ENCODE results near the gene CD2.
A peak's percentile ranks its signal among the peaks of the same experiment; 100 is the strongest.

Gene CD2

DNA sequence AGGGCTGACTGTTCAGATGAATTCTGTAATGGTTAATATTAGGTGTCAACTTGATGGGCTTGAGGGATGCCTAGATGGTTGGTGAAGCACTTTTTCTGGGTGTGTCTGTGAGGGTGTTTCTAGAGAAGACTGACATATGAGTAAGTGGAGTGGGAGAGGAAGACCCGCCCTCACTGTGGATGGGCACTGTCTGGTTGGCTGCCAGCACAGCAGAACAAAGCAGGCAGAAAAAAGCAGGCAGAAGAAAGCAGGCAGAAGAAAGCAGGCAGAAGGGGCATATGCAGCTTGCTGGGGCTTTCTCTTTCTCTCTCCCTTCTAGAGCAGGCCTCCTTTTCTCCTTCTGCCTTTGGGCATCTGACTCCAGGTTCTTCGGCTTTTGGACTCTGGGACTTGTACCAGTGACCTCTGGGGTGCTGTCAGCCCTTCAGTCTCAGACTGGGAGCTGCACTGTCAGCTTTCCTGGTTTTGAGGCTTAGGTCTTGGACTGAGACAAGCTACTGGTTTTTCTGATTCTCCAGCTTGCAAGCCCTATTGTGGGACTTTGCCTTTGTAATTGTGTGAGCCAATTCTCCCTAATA lies 42.9 kb upstream of the CD2 start:
- DNase-seq (ENCODE audit: low read depth): peak; percentile 77
- no peak overlapping the region for H3K4me3 ChIP-seq (ENCODE audit: low read length)
- TF ChIP-seq, protein P1, sequence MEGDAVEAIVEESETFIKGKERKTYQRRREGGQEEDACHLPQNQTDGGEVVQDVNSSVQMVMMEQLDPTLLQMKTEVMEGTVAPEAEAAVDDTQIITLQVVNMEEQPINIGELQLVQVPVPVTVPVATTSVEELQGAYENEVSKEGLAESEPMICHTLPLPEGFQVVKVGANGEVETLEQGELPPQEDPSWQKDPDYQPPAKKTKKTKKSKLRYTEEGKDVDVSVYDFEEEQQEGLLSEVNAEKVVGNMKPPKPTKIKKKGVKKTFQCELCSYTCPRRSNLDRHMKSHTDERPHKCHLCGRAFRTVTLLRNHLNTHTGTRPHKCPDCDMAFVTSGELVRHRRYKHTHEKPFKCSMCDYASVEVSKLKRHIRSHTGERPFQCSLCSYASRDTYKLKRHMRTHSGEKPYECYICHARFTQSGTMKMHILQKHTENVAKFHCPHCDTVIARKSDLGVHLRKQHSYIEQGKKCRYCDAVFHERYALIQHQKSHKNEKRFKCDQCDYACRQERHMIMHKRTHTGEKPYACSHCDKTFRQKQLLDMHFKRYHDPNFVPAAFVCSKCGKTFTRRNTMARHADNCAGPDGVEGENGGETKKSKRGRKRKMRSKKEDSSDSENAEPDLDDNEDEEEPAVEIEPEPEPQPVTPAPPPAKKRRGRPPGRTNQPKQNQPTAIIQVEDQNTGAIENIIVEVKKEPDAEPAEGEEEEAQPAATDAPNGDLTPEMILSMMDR (IDR thresholded peaks at IDR 0.05; ENCODE audit: insufficient read depth, low read depth, low read length, missing control alignments): no peak

DNA sequence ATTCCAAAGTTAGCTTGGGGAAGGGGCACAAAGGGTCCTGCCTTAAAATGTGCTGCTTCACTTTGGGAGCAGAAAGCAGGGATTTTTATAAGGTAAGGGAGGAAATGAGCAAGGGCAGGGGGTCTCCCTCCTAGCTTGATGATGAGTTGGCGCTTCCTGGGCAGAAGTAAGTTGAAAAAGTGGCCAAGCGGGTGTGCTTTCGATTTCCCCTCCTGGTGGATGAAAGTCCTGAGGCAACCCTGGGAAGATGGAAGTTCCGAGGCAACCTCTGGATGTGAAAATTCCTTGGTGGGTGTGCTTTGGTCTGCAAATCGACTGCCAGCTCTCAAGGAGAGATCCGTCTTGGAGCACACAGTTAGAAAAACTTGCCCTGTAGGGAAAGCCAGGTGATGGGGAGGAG lies 41.7 kb upstream of the CD2 start:
- no peak overlapping the region for H3K4me3 ChIP-seq (ENCODE audit: low read length)
- TF ChIP-seq, protein P1 (IDR thresholded peaks at IDR 0.05; ENCODE audit: insufficient read depth, low read depth, low read length, missing control alignments): no peak
- no peak for DNase-seq (ENCODE audit: low read depth)

DNA sequence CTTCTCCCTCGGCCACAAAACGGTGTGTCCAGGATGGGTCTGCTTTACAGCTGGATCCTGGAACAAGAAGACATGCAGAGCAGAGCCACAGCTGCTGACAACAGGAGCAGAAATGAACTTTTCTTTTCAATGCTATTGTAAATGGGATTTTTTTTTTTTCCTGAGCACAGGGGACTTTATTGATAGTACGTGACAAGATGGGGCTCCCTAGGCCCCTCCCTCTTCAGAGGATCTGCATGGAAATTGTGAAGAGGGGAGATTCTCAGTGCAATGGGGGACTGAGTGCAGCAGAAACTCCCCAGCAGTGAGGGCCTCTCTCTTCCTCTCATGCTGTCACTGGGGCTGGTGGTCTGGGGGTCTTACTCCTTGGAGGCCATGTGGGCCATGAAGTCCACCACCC lies 40.8 kb upstream of the CD2 start:
- TF ChIP-seq, protein P1 (IDR thresholded peaks at IDR 0.05; ENCODE audit: insufficient read depth, low read depth, low read length, missing control alignments): no peak
- no peak overlapping the region for H3K4me3 ChIP-seq (ENCODE audit: low read length)
- DNase-seq (ENCODE audit: low read depth): no peak

DNA sequence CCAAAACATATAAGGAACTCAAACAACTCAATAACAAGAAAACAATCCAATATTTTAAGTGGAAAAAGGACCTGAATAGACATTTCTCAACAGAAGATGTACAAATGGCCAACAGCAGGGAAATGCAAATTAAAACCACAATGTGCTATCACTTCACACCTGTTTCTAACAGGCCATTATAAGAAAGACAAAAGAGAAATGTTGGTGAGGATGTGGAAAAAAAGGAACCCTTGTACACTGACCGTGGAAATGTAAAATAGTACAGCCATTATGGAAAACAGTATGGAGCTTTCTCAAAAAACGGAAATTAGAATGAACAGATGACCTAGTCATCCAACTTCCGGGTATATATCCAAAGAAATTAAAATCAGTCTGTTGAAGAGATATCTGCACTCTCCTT lies 37.8 kb upstream of the CD2 start:
- DNase-seq (ENCODE audit: low read depth): no peak
- no peak overlapping the region for H3K4me3 ChIP-seq (ENCODE audit: low read length)
- TF ChIP-seq, protein P1 (IDR thresholded peaks at IDR 0.05; ENCODE audit: insufficient read depth, low read depth, low read length, missing control alignments): no peak

DNA sequence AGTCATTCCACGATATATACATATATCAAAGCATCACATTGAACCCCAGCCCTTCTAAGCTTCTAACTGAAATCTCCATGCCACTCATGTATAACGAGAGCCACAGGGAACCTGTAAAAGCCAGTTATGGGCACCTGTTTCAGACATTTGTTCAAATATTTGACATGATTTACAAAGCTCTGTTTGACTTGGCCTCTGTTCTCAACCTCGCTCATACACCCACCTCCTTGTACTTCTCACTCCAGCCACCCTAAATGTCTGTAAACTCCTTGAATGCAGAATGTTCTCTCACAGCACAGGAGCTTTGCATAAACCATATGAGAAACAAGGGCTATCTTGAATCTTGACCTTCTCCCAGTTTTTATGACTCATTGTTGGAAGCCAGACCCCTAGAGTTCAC lies 36.9 kb upstream of the CD2 start:
- TF ChIP-seq, protein P1 (IDR thresholded peaks at IDR 0.05; ENCODE audit: insufficient read depth, low read depth, low read length, missing control alignments): no peak
- no peak overlapping the region for H3K4me3 ChIP-seq (ENCODE audit: low read length)
- DNase-seq (ENCODE audit: low read depth): no peak

DNA sequence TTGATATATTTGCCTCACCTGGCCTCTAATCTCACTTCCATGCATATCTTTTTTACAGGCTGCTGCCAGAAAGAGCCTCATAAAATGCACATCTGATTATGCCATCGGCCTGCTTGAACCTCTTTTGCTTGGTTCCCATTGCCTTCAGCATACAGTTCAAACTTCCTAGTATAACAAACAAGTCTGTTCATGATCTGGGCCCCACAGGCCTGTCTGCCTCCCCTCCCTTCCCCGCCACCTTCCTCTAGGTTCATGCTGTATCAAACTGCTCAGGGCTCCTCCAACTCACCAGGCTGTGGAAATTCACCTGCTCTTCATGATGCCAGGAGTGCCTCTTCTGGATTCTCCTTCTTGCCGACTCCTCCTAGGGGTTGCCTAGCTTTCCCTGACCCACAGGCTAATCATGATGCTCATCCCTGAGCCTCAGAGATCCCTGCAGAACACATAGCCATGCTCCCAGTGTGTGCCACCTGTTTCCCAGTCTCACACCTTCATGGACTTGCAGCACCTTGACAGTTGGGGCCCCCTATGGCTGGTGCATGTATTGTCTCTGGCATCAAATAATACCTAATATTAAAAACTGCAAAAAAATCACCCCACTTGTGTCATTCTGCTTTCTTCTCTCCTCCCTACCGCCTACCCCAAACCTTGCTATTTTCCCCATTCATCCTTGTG lies 33.7 kb upstream of the CD2 start:
- TF ChIP-seq, protein P1 (IDR thresholded peaks at IDR 0.05; ENCODE audit: insufficient read depth, low read depth, low read length, missing control alignments): peak; percentile 24
- DNase-seq (ENCODE audit: low read depth): peak; percentile 90
- no peak overlapping the region for H3K4me3 ChIP-seq (ENCODE audit: low read length)

DNA sequence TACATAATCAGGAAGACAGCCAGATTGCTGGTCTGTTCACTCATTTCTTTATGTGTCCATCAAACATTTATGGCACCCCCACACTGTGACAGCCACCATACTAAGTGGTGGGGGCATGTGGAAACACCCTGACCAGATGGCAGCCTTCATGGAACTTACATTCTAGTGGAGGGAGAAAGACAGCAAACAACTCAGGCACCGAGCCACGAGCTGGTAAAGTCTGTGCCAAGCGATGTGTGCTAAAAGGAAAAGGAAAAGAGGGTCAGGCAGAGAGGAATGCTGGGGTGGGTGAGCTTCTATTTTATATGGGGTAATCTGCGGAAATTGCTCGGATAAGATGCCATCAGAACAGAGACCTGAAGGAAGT lies 33.2 kb upstream of the CD2 start:
- DNase-seq (ENCODE audit: low read depth): no peak
- TF ChIP-seq, protein P1 (IDR thresholded peaks at IDR 0.05; ENCODE audit: insufficient read depth, low read depth, low read length, missing control alignments): no peak
- H3K4me3 ChIP-seq (ENCODE audit: low read length): no peak overlapping the region

Measured in epithelial cell of esophagus (primary cell).